GM12891 (cell line): Measurements from ENCODE around the gene GLIS1.
A peak's percentile ranks its signal among the peaks of the same experiment; 100 is the strongest.

Source experiments
- DNase-seq: peaks from one replicate; pipeline ENCODE4 v3.0.0; 2011; ENCODE audit warnings: low spot score; ENCODE audit not compliant: insufficient read length
- FAIRE-seq: peaks from 2 replicates; lab custom pipeline; 2011; peaks lifted over from hg19 to GRCh38; lab: Jason Lieb, UNC
- PAX5 ChIP-seq: IDR thresholded peaks from 2 replicates; pipeline ENCODE4 v1.6.1; 2011; ENCODE audit warnings: low read length, moderate library complexity, mild to moderate bottlenecking; ENCODE audit not compliant: insufficient read depth, severe bottlenecking
- POLR2A ChIP-seq: IDR thresholded peaks from 2 replicates; pipeline ENCODE4 v1.6.1; 2011; ENCODE audit warnings: low read depth, low read length, control low read depth
- POLR2AphosphoS5 ChIP-seq: IDR thresholded peaks from 2 replicates; pipeline ENCODE4 v1.6.1; 2011; ENCODE audit warnings: low read depth, low read length, control low read depth
- POU2F2 ChIP-seq: IDR thresholded peaks from 2 replicates; pipeline ENCODE4 v1.6.1; 2011; ENCODE audit warnings: low read depth, mild to moderate bottlenecking, control low read depth, low read length, moderate library complexity
- SPI1 ChIP-seq: IDR thresholded peaks from 2 replicates; pipeline ENCODE4 v1.6.1; 2011; ENCODE audit warnings: low read depth, low read length, control low read depth
- TAF1 ChIP-seq: IDR thresholded peaks from 2 replicates; pipeline ENCODE4 v1.6.1; 2011; ENCODE audit warnings: low read depth, low read length, control low read depth

GLIS1 gene

GRCh38 chr1:53475664-53476063 is 263.3 kb downstream of the GLIS1 start:
- DNase-seq, result no peak
- TF ChIP-seq POLR2A (no peak), PAX5 (no peak), POU2F2 (no peak), SPI1 (no peak), POLR2AphosphoS5 (no peak), TAF1 (no peak)
- FAIRE-seq, result no peak

- DNase-seq (no peak), FAIRE-seq (peak; percentile 43)
- TF ChIP-seq TAF1, result no peak
- TF ChIP-seq POLR2AphosphoS5, result no peak
- no peak for TF ChIP-seq POLR2A
- no peak for TF ChIP-seq POU2F2
- no peak for TF ChIP-seq PAX5
- no peak for TF ChIP-seq SPI1
These were observed 265.5 kb downstream of the GLIS1 start for GRCh38 chr1:53473463-53473862.

GRCh38 chr1:53471000-53471399 is 268.0 kb downstream of the GLIS1 start:
- no peak for DNase-seq
- TF ChIP-seq SPI1 (no peak), TAF1 (no peak), POU2F2 (no peak), PAX5 (no peak), POLR2A (no peak), POLR2AphosphoS5 (no peak)
- no peak for FAIRE-seq

- TF ChIP-seq POLR2AphosphoS5 (no peak), POU2F2 (no peak), PAX5 (no peak), POLR2A (no peak), SPI1 (no peak), TAF1 (no peak)
- DNase-seq, result no peak
- FAIRE-seq, result no peak
These were observed 268.4 kb downstream of the GLIS1 start for GRCh38 chr1:53470584-53470983.

GRCh38 chr1:53470155-53470554 is 268.8 kb downstream of the GLIS1 start:
- no peak for DNase-seq
- TF ChIP-seq PAX5 (no peak), SPI1 (no peak), POU2F2 (no peak), TAF1 (no peak), POLR2A (no peak), POLR2AphosphoS5 (no peak)
- no peak for FAIRE-seq

- TF ChIP-seq POLR2AphosphoS5, result no peak
- no peak for TF ChIP-seq TAF1
- DNase-seq (no peak), FAIRE-seq (no peak)
These were observed 269.6 kb downstream of the GLIS1 start for GRCh38 chr1:53469373-53469772.

- no peak for TF ChIP-seq TAF1
- no peak for TF ChIP-seq POLR2AphosphoS5
- TF ChIP-seq POLR2A, result no peak
- no peak for TF ChIP-seq POU2F2
- TF ChIP-seq PAX5, result no peak
- TF ChIP-seq SPI1, result no peak
- FAIRE-seq, result no peak
- DNase-seq, result no peak
These were observed 270.6 kb downstream of the GLIS1 start for GRCh38 chr1:53468374-53468773.

- FAIRE-seq, result no peak
These were observed 271.6 kb downstream of the GLIS1 start for GRCh38 chr1:53467391-53467790.

GRCh38 chr1:53465023-53465957 is 273.7 kb downstream of the GLIS1 start:
- no peak for DNase-seq
- FAIRE-seq, result no peak
- TF ChIP-seq PAX5 (no peak), POLR2A (no peak), POU2F2 (no peak), POLR2AphosphoS5 (no peak)

More at GRCh38 chr1:53467391-53467790, 271.6 kb downstream of the GLIS1 start:
- TF ChIP-seq POU2F2, result no peak
- no peak for DNase-seq
